Astrocyte (in vitro differentiated cells and primary cell): ENCODE data around the gene PRPS1.

Source experiments
- CTCF ChIP-seq: IDR thresholded peaks from 2 replicates; pipeline ENCODE4 v1.5.1; 2011; ENCODE audit warnings: low read depth, mild to moderate bottlenecking, inconsistent platforms, low read length, moderate library complexity; ENCODE audit not compliant: insufficient read depth
- EZH2 ChIP-seq: IDR thresholded peaks from 2 replicates; pipeline ENCODE4 v1.6.1; 2012; ENCODE audit warnings: mild to moderate bottlenecking, low read length, inconsistent platforms; ENCODE audit not compliant: insufficient read depth

DNA sequence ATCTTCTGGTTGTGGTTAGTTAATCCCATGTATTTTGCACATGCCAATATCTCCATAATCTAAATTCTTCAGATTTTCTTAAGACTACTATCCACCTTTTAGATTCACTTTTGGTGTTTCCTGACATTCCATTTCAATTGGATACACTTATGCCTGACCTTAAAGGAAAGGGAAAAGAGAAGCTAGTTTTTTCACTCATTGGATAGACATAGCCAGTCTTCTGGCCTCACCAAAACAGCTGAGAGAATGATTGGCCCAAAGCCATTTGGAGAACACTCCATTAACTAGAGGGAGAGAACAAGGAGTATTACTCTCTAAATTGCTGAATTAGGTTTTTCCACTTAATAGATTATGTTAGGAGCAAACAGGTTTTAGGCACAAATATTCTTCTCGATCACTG, 4.0 kb downstream of the PRPS1 start:
- no peak for TF ChIP-seq CTCF
- TF ChIP-seq EZH2, result no peak
